ENCODE results near the gene MYH9. TPM values are rescaled to one million over a fixed set of nuclear protein-coding genes. Genes with fewer than 3 reads are reported as not detected.
"Not testable (repeated sequence)": the region's sequence is repeated elsewhere in the genome, so short reads cannot be mapped to it uniquely, and the experiment has no call there.

Gene MYH9
- total RNA-seq, 1 experiment from 2014 or later, result 414 TPM

DNA sequence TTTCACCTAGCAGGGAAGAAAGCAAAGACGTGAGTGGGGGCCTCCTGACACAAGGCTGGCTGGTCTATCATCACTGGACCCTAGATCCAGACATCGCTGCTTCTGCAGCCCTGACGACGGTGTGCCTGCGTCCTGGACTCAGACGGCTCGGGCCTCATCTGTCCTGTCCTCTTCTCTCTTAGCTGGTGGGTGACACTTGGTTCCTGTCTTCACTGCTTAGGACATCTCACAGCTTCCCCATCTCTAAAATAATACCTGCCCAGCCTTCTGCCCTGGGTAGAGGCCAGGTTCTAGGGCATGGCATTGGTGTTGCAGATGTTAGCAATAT, 93.5 kb downstream of the MYH9 start:
- in situ Hi-C loops (cut with HindIII; ENCODE audit: low pct_unique_long_range_greater_than_20kb, low sequenced_read_pairs), result no loop called here
- DNase-seq (ENCODE audit: low read depth), result no peak

GRCh38 chr22:36293606-36294292, 94.0 kb downstream of the MYH9 start:
- DNase-seq (ENCODE audit: low read depth), result no peak
- in situ Hi-C loops (cut with HindIII; ENCODE audit: low pct_unique_long_range_greater_than_20kb, low sequenced_read_pairs), result no loop called here

- in situ Hi-C loops (cut with HindIII; ENCODE audit: low pct_unique_long_range_greater_than_20kb, low sequenced_read_pairs), result no loop called here
- DNase-seq (ENCODE audit: low read depth), result no peak
Measured at GRCh38 chr22:36292823-36293530, 94.8 kb downstream of the MYH9 start.

GRCh38 chr22:36291831-36292740, 95.7 kb downstream of the MYH9 start:
- DNase-seq (ENCODE audit: low read depth), result no peak

DNA sequence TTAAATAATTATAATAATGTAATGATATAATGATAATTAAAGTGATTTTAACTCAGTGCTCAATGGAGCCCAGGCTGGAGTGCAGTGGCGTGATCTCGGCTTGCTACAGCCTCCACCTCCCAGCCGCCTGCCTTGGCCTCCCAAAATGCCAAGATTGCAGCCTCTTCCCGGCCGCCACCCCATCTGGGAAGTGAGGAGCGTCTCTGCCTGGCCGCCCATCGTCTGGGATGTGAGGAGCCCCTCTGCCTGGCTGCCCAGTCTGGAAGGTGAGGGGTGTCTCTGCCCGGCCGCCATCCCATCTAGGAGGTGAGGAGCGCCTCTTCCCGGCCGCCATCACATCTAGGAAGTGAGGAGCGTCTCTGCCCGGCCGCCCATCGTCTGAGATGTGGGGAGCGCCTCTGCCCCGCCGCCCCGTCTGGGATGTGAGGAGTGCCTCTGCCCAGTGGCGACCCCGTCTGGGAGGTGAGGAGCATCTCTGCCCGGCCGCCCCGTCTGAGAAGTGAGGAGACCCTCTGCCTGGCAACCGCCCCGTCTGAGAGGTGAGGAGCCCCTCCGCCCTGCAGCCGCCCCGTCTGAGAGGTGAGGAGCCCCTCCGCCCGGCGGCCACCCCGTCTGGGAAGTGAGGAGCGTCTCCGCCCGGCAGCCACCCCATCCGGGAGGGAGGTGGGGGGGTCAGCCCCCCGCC, 97.2 kb downstream of the MYH9 start:
- DNase-seq (ENCODE audit: low read depth); in situ Hi-C loops (cut with HindIII; ENCODE audit: low pct_unique_long_range_greater_than_20kb, low sequenced_read_pairs): not testable (repeated sequence)

More at GRCh38 chr22:36291831-36292740, 95.7 kb downstream of the MYH9 start:
- in situ Hi-C loops (cut with HindIII; ENCODE audit: low pct_unique_long_range_greater_than_20kb, low sequenced_read_pairs), result no loop called here

- in situ Hi-C loops (cut with HindIII; ENCODE audit: low pct_unique_long_range_greater_than_20kb, low sequenced_read_pairs); DNase-seq (ENCODE audit: low read depth): not testable (repeated sequence)
Measured at GRCh38 chr22:36289948-36290371, 97.8 kb downstream of the MYH9 start.

DNA sequence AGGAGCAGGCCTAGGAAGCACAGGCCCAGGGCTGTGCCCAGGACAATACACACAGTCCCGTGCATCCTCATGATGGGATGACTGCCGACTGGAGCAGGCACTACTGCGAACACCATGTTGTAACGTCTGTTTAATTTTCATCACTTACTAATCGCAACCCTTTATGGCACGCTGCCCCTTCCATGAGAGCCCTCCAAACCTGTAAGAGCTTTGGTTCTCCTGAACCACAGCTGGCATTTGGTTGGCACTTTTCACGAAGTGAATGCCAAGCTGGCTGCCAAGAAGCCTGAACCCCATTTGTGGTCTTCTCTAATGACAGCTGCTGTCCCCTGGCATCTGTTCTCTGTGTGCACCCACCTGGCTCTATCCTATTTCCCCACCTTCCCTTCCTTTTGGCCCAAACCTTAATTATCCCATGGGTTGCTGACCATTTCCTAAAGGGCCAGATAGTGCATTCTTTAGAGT, 98.3 kb downstream of the MYH9 start:
- in situ Hi-C loops (cut with HindIII; ENCODE audit: low pct_unique_long_range_greater_than_20kb, low sequenced_read_pairs), result no loop called here
- no peak for DNase-seq (ENCODE audit: low read depth)

DNA sequence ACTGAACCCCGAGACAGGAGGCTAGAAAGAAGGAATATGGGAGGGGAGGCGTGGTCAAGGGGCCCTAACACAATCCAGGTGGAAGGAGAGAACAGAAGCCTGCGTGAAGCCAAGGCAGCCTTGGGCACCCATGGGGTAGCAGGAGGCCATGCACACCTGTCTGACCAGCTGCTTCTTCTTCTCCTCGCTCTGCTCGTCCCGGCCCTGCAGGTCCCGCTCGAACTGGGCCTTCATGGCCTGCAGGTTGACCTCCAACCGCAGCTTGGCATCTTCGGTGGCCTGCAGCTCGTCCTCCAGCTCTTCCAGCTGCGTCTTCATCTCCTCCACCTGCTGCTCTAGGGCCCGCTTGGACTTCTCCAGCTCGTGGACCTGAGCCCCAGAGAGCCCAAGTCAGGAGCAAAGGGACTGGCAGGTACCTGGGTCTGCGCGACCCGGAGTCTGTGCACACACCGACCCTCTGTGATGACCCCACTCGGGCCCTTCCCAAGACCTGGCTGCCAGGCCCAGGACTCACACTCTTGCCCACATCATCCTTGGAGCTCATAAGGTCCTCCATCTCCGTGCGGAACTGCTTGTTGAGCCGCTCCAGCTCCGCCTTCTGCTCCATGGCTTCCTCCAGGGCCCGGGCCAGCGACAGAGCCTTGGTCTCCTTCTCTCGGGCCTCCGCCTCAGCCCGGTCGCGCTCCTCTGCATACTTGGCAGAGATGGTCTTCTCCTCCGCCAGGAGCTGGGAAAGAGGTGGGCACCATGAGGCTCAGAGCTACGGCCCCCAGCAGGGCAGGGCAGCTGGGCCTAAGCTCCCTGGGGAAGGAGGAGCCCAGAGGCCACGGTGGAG, 99.0 kb downstream of the MYH9 start:
- in situ Hi-C loops (cut with HindIII; ENCODE audit: low pct_unique_long_range_greater_than_20kb, low sequenced_read_pairs), result no loop called here

GRCh38 chr22:36287881-36288515, 99.8 kb downstream of the MYH9 start:
- no peak for DNase-seq (ENCODE audit: low read depth)
- in situ Hi-C loops (cut with HindIII; ENCODE audit: low pct_unique_long_range_greater_than_20kb, low sequenced_read_pairs), result no loop called here

More for the DNA sequence above, 99.0 kb downstream of the MYH9 start:
- DNase-seq (ENCODE audit: low read depth), result no peak

DNA sequence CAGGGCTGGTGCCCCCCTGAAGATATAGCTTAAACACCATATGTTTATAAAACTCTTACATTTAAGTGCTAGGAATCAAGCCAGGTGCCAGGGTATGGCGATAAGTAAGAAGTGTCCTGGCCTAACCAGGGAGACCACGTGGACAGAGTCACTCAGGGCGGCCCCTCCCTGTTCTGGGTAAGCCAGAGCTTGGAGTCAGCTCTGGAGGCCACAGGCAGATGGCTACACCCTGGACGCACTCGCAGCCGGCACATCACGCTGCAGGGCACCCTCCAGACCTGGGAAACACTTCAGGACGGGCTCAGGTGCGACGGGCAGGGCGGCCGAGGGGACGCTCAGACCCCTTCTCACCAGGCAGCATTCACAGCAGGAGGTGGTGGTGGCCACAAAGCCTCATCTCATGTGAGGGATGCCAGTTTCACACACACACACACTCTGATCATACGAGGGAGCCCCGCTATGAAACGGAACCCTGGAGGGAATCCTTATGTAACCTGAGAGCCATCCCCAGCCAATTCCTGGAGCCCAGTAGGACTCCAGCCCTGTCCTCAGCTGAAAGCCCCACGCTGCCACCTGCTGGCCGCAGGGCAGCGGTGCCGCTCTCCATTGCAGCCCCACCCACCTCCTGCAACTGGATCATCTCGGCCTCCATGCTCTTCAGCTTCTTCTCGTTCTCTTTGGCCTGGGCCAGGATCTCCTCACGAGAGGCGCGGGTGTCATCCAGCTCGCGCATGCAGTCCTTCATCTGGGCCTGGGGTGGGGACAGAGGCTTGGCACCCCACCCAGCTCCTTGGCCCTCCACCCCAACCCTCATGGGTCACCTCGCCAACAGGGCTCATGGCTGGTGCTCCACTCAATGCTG, 101.4 kb downstream of the MYH9 start:
- in situ Hi-C loops (cut with HindIII; ENCODE audit: low pct_unique_long_range_greater_than_20kb, low sequenced_read_pairs), result no loop called here
- DNase-seq (ENCODE audit: low read depth), result peak; percentile 74

- in situ Hi-C loops (cut with HindIII; ENCODE audit: low pct_unique_long_range_greater_than_20kb, low sequenced_read_pairs), result no loop called here
- no peak for DNase-seq (ENCODE audit: low read depth)
Measured at GRCh38 chr22:36285545-36285944, 102.2 kb downstream of the MYH9 start.

DNA sequence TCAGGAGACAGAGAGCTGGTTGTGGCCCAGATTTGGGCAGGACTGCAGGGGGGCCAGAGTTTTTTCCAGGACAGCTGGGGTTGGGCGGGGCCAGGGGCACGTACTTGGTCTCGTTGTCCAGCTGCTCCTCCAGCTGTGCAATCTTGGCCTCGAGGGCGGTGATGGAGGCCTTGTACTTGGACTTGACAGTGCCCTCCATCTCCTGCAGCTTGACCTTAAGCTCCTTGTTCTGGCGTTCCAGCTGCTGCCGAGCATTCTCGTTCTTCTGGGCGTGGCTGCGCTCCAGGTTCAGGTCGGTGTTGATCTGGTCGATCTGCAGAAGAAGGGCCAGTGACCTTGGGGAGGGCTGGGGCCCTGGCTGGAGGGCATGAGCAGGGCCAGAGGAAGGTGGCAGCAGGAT, 102.8 kb downstream of the MYH9 start:
- no peak for DNase-seq (ENCODE audit: low read depth)
- in situ Hi-C loops (cut with HindIII; ENCODE audit: low pct_unique_long_range_greater_than_20kb, low sequenced_read_pairs), result no loop called here

- DNase-seq (ENCODE audit: low read depth), result no peak
- in situ Hi-C loops (cut with HindIII; ENCODE audit: low pct_unique_long_range_greater_than_20kb, low sequenced_read_pairs), result no loop called here
Measured at GRCh38 chr22:36284171-36284571, 103.6 kb downstream of the MYH9 start.

DNA sequence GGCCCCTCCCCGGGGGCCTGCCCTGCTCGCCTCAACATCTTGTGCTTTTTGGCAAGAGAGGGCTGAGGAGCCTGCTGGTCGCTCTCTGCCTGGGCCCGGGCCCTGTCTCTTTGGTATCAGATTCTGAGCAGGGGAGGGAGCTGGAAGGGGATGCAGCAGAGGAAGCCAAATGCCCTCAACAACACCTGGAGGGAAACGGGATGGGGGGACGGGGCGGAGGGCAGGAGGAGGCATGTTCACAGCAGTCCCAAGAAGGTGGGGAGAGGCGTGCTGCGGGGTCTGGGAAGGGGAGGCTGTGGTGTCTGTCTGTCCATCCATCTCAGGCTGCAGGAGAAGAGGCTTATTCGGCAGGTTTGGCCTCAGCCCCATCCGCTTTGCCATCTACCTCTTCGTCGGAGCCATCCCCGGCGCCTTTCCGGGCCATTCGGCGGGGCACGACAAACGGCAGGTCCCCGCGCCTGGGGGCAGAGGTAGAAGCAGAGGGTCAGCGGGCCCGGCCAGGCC, 105.4 kb downstream of the MYH9 start:
- DNase-seq (ENCODE audit: low read depth), result no peak
- in situ Hi-C loops (cut with HindIII; ENCODE audit: low pct_unique_long_range_greater_than_20kb, low sequenced_read_pairs), result no loop called here

DNA sequence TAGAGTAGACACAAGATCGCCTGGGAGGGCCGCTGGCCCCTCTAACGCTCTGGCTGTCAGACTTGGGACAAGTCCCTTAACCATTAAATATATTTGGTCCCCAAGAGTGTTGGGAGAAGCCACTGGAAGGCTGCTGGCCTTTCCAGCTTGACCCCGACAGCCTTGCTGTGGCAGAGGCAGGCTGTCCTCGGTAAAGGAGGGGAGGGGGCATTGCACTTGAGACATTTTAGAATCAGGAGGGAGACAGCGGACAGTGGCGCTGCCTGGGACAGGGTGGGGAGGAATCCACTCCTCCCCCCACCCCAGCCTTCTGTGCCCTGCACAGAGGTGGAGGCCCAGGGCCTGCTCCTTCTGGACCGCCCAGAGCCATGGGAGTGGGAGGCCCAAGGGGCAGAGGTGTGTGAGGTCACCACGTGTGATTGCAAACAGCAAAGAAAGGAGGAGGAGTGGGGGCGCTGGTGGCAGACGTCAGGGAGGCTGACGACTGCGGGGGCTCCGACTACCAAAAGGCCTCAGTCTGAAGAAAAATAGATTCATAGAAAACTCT, 105.9 kb downstream of the MYH9 start:
- DNase-seq (ENCODE audit: low read depth), result no peak
- in situ Hi-C loops (cut with HindIII; ENCODE audit: low pct_unique_long_range_greater_than_20kb, low sequenced_read_pairs), result no loop called here

GRCh38 chr22:36280379-36280778, 107.4 kb downstream of the MYH9 start:
- in situ Hi-C loops (cut with HindIII; ENCODE audit: low pct_unique_long_range_greater_than_20kb, low sequenced_read_pairs), result no loop called here
- no peak for DNase-seq (ENCODE audit: low read depth)
